IMR-90 (cell line): ENCODE results near the gene TNIP2. TPM values are rescaled to one million over a fixed set of nuclear protein-coding genes. Genes with fewer than 3 reads are reported as not detected.

ENCODE experiments used
- ATAC-seq: fragments of 200-7000 bp; cut with Tn5 transposase; 2 replicates; pipeline ENCODE4 v1.9.1; 2020; ENCODE audit warnings: low read depth, mild to moderate bottlenecking, moderate library complexity
- BruUV-seq: library from RNA; stranded (reverse); fragments of 400-500 nt; replicated peaks from 2 replicates; lab custom pipeline; 2021; lab: Mats Ljungman, UMichigan
- CTCF ChIA-PET: fragments of 300-600 bp; formaldehyde crosslinking; extraction: SDS; loops from one replicate; lab custom pipeline; 2021; ENCODE audit warnings: antibody characterized with exemption; lab: Yijun Ruan, JAX
- POLR2A ChIA-PET: fragments of 300-600 bp; sonication (Branson Sonifier 250); formaldehyde crosslinking; loops from one replicate; lab custom pipeline; 2022; ENCODE audit warnings: antibody characterized with exemption; ENCODE audit not compliant: unreplicated experiment; lab: Charles Lee
- DNase-seq: peaks from one replicate; pipeline ENCODE4 v3.0.0; 2013
- H2AFZ ChIP-seq: replicated peaks from 2 replicates; pipeline ENCODE3; 2013; ENCODE audit warnings: low read length, mild to moderate bottlenecking; ENCODE audit not compliant: poor library complexity
- H2AK5ac ChIP-seq: 2 replicates; pipeline ENCODE4 v1.6.1; 2013; ENCODE audit warnings: low read depth, low read length, inconsistent platforms
- H2AK9ac ChIP-seq: replicated peaks from 2 replicates; pipeline ENCODE3; 2013; ENCODE audit warnings: mild to moderate bottlenecking, low read depth, low read length, moderate library complexity; ENCODE audit not compliant: poor library complexity
- H2BK120ac ChIP-seq: 2 replicates; pipeline ENCODE4 v1.6.1; 2013; ENCODE audit warnings: low read depth, low read length, inconsistent platforms
- H2BK15ac ChIP-seq: 3 replicates; pipeline ENCODE4 v1.6.1; 2013; ENCODE audit warnings: low read depth, low read length, inconsistent platforms
- H2BK20ac ChIP-seq: 2 replicates; pipeline ENCODE4 v1.6.1; 2013; ENCODE audit warnings: low read depth, mild to moderate bottlenecking, inconsistent platforms, low read length, moderate library complexity
- H2BK5ac ChIP-seq: 2 replicates; pipeline ENCODE4 v1.6.1; 2013; ENCODE audit warnings: mild to moderate bottlenecking, low read depth, low read length, inconsistent platforms; ENCODE audit not compliant: poor library complexity, severe bottlenecking
- H3K14ac ChIP-seq: replicated peaks from 2 replicates; pipeline ENCODE4 v1.6.1; 2013; ENCODE audit warnings: low read depth, low read length, inconsistent platforms
- H3K18ac ChIP-seq: 2 replicates; pipeline ENCODE4 v1.6.1; 2013; ENCODE audit warnings: low read depth, low read length, control low read depth
- H3K23ac ChIP-seq: 2 replicates; pipeline ENCODE4 v1.6.1; 2013; ENCODE audit warnings: low read depth, low read length, inconsistent platforms
- H3K27ac ChIP-seq: 2 replicates; pipeline ENCODE4 v1.5.1; 2013; ENCODE audit warnings: mild to moderate bottlenecking, control low read depth, low read length; ENCODE audit not compliant: insufficient read depth
- H3K27me3 ChIP-seq: 2 replicates; pipeline ENCODE4 v1.6.1; 2013; ENCODE audit warnings: low read length; ENCODE audit not compliant: control insufficient read depth, insufficient read depth
- H3K36me3 ChIP-seq: 2 replicates; pipeline ENCODE4 v1.6.1; 2013; ENCODE audit warnings: low read length, mixed read lengths; ENCODE audit not compliant: control insufficient read depth, insufficient read depth
- H3K4ac ChIP-seq: 2 replicates; pipeline ENCODE4 v1.6.1; 2013; ENCODE audit warnings: low read depth, low read length, inconsistent platforms
- H3K4me1 ChIP-seq: 2 replicates; pipeline ENCODE4 v1.6.1; 2013; ENCODE audit warnings: low read length, mixed read lengths; ENCODE audit not compliant: control insufficient read depth, insufficient read depth
- H3K4me2 ChIP-seq: 2 replicates; pipeline ENCODE4 v1.6.1; 2013; ENCODE audit warnings: low read depth, mild to moderate bottlenecking, control low read depth, low read length, moderate library complexity
- H3K4me3 ChIP-seq: 2 replicates; pipeline ENCODE4 v1.5.1; 2013; ENCODE audit warnings: low read depth, mild to moderate bottlenecking, control low read depth, low read length, moderate library complexity; ENCODE audit not compliant: insufficient read depth
- H3K56ac ChIP-seq: 2 replicates; pipeline ENCODE4 v1.6.1; 2013; ENCODE audit warnings: low read length, inconsistent platforms; ENCODE audit not compliant: insufficient read depth; ENCODE audit errors: extremely low read depth
- H3K79me1 ChIP-seq, 2 experiments: 2 replicates each; pipeline ENCODE4 v1.6.1; 2013; ENCODE audit warnings: low read length in 2 of 2, inconsistent platforms in 1 of 2, low read depth in 1 of 2
- H3K9ac ChIP-seq: 2 replicates; pipeline ENCODE4 v1.6.1; 2013; ENCODE audit warnings: low read depth, low read length, control low read depth
- H3K9me1 ChIP-seq: 2 replicates; pipeline ENCODE4 v1.6.1; 2013; ENCODE audit warnings: low read length, inconsistent platforms; ENCODE audit not compliant: insufficient read depth
- H3K9me3 ChIP-seq: 2 replicates; pipeline ENCODE4 v1.6.1; 2013; ENCODE audit warnings: low read length; ENCODE audit not compliant: control insufficient read depth, insufficient read depth
- H4K20me1 ChIP-seq: 2 replicates; pipeline ENCODE4 v1.6.1; 2013; ENCODE audit warnings: low read length, inconsistent platforms; ENCODE audit not compliant: insufficient read depth
- H4K5ac ChIP-seq: 2 replicates; pipeline ENCODE4 v1.6.1; 2013; ENCODE audit warnings: mild to moderate bottlenecking, low read depth, low read length, control low read depth
- H4K8ac ChIP-seq, 2 experiments: 2 replicates each; pipeline ENCODE4 v1.6.1; 2013; ENCODE audit warnings: low read depth in 2 of 2, low read length in 2 of 2, control low read depth in 1 of 2, inconsistent platforms in 1 of 2
- H4K91ac ChIP-seq: 2 replicates; pipeline ENCODE4 v1.6.1; 2013; ENCODE audit warnings: low read depth, low read length, inconsistent platforms; ENCODE audit not compliant: insufficient read depth
- BHLHE40 ChIP-seq: fragments of 150-350 bp; IDR thresholded peaks from 2 replicates; pipeline ENCODE4 v1.6.1; 2016; ENCODE audit warnings: mild to moderate bottlenecking, low read depth, low read length
- CEBPB ChIP-seq: IDR thresholded peaks from 2 replicates; pipeline ENCODE4 v1.6.1; 2012; ENCODE audit warnings: low read depth, low read length, improper control_type of control experiment
- CHD1 ChIP-seq: IDR thresholded peaks from 2 replicates; pipeline ENCODE4 v1.6.1; 2012; ENCODE audit warnings: low read depth, low read length, improper control_type of control experiment
- MAFK ChIP-seq: IDR thresholded peaks from 2 replicates; pipeline ENCODE4 v1.6.1; 2012; ENCODE audit warnings: low read depth, low read length, improper control_type of control experiment
- MAZ ChIP-seq: IDR thresholded peaks from 2 replicates; pipeline ENCODE4 v1.6.1; 2012; ENCODE audit warnings: low read depth, mild to moderate bottlenecking, low read length, improper control_type of control experiment, moderate library complexity, borderline replicate concordance
- MXI1 ChIP-seq: IDR thresholded peaks from 2 replicates; pipeline ENCODE4 v1.6.1; 2012; ENCODE audit warnings: low read depth, mild to moderate bottlenecking, low read length, moderate library complexity, borderline replicate concordance
- NFE2L2 ChIP-seq: fragments of 150-350 bp; IDR thresholded peaks from 2 replicates; pipeline ENCODE4 v1.6.1; 2016; ENCODE audit warnings: low read depth, mild to moderate bottlenecking, low read length
- POLR2A ChIP-seq: IDR thresholded peaks from 2 replicates; pipeline ENCODE4 v1.6.1; 2012; ENCODE audit warnings: mild to moderate bottlenecking, low read depth, low read length
- RAD21 ChIP-seq: IDR thresholded peaks from 2 replicates; pipeline ENCODE4 v1.6.1; 2012; ENCODE audit warnings: low read length, improper control_type of control experiment
- RCOR1 ChIP-seq: IDR thresholded peaks from 2 replicates; pipeline ENCODE4 v1.6.1; 2012; ENCODE audit warnings: mild to moderate bottlenecking, low read length, improper control_type of control experiment; ENCODE audit not compliant: insufficient replicate concordance
- RFX5 ChIP-seq: IDR thresholded peaks from 2 replicates; pipeline ENCODE4 v1.8.0; 2012; ENCODE audit warnings: low read depth, mild to moderate bottlenecking, low read length, moderate library complexity
- SMC3 ChIP-seq: fragments of 150-350 bp; IDR thresholded peaks from 2 replicates; pipeline ENCODE4 v1.6.1; 2016; ENCODE audit warnings: low read depth, mild to moderate bottlenecking, antibody characterized with exemption, low read length, moderate library complexity
- WGBS, 2 experiments: methylation state at CpG; one replicate each; pipeline versions ENCODE4 v1.1.5 to v1.1.7; 2013; ENCODE audit warnings: missing lambda C conversion rate in 2 of 2; ENCODE audit not compliant: insufficient read length in 1 of 2; ENCODE audit errors: extremely low coverage in 2 of 2; 5-methylcytosine and 5-hydroxymethylcytosine counted together
- dilution Hi-C: fragments of 300-500 bp; cut with HindIII; formaldehyde crosslinking; loops from one replicate; pipeline ENCODE4 v1.14.3; 2018; ENCODE audit warnings: low sequenced_read_pairs; ENCODE audit not compliant: unreplicated experiment
- in situ Hi-C: fragments of 300-500 bp; cut with MboI; formaldehyde crosslinking; loops from 3 replicates; pipeline ENCODE4 v1.14.3; 2019; ENCODE audit warnings: low sequenced_read_pairs, inconsistent platforms, mixed read lengths
- intact Hi-C: fragments of 100-400 bp; cut with micrococcal nuclease; formaldehyde crosslinking; loops from 2 replicates; pipeline ENCODE4 v1.10.0; 2022
- polyA plus RNA-seq, 3 experiments: library from polyadenylated mRNA; depleted of rRNA; stranded (reverse); fragments of >200 nt; gene quantifications; 2 replicates each; pipeline ENCODE4 v1.2.3, GENCODE V29; 2012; ENCODE audit warnings: low replicate concordance in 1 of 3
- total RNA-seq: library from RNA; depleted of rRNA; stranded (reverse); fragments of >200 nt; gene quantifications from 2 replicates; pipeline ENCODE4 v1.2.3, GENCODE V29; 2012
- TF ChIP-seq, protein P1 (sequence below): fragments of 150-350 bp; IDR thresholded peaks from 2 replicates; pipeline ENCODE4 v1.6.1; 2016; ENCODE audit warnings: low read depth, mild to moderate bottlenecking, low read length, moderate library complexity, borderline replicate concordance
- TF ChIP-seq, protein P2 (sequence below): conservative IDR thresholded peaks from 2 replicates; pipeline ENCODE4 v1.5.1; 2012; ENCODE audit warnings: mild to moderate bottlenecking, low read depth, low read length, improper control_type of control experiment
- TF ChIP-seq, protein P3 (sequence below): fragments of 150-350 bp; IDR thresholded peaks from 2 replicates; pipeline ENCODE4 v1.6.1; 2017; ENCODE audit warnings: mild to moderate bottlenecking, antibody characterized with exemption, low read length, low read depth

The TNIP2 gene
- total and polyA plus RNA-seq, 2 of the 4 experiments (the other 2 are of a cell fraction), result 33.3 to 38.5 TPM

DNA sequence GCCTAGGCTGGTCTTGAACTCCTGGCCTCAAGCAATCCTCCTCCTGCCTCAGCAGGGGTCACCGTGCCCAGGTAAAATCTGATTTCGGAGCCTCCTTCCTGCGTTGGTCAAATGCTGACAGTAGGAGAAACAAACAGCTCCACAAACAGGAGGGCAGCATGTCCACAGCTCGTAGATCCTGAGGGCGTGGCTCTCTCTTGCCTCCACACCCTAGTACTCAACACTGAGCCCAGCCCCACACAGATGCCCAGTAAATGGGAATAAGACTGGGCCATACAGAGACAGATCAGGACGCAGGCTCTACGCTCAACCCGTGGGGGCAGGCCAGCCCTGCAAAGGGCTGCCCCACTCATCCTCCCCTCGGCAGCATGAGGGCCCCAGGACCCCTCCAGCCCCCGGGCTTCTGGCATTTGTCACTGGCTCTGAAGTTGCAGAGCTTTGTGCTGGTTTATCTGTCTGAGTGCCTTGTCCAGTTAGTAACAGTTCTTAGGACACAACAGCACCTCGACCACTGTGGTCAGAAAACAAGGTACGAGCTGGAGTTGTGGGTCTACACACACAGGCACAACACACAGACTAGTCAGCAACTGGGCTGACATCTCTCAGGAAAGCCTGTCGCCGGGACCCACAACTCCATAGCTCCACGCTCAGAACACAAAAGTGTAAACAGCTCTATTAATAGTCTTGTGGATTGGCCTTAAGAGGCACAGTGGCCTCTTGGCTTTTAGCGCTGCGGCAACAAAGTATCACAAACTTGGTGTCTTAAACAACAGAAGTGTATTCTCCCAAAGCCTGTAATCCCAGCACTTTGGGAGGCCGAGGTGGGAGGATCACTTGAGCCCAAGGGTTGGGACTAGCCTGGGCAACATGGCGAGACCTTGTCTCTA lies 5.2 kb downstream of the TNIP2 start:
- Histone ChIP-seq H4K8ac (no peak overlapping the region), H3K14ac (no peak overlapping the region), H3K18ac (no peak overlapping the region), H2AK5ac (no peak overlapping the region), H3K27me3 (no peaks in the 10 kb centered on the region), H4K5ac (no peak overlapping the region), H3K9ac (no peak overlapping the region), H2BK5ac (no peak overlapping the region), H3K56ac (no peak overlapping the region), H4K91ac (no peak overlapping the region), H3K9me1 (peaks cover 51% of the 10 kb centered on the region), H3K4me2 (no peak overlapping the region), H4K20me1 (peaks cover 37% of the 10 kb centered on the region), H2BK20ac (no peak overlapping the region), H3K4ac (no peak overlapping the region), H3K4me1 (peaks cover 22% of the 10 kb centered on the region), H2AFZ (no peak overlapping the region), H3K27ac (no peak overlapping the region), H3K36me3 (peaks cover 17% of the 10 kb centered on the region), H2BK15ac (no peak overlapping the region), H3K4me3 (no peak overlapping the region), H2AK9ac (peak overlapping the region; percentile 61), H3K23ac (no peak overlapping the region), H3K9me3 (no peaks in the 10 kb centered on the region), H3K79me1 (peaks cover 49 to 92% of the 10 kb centered on the region in 2 experiments), H2BK120ac (no peak overlapping the region)
- BruUV-seq, result no TSS peak
- in situ Hi-C loops, result loop anchor here (25.0 kb wide), 1 partner anchor 286 kb away; no protein-coding TSS in a partner anchor
- dilution Hi-C loops, result no loop called here
- WGBS, 2 experiments, result 90% methylated on average over 2 of the region's 19 CpGs; no CpG with 5 or more reads in 1 of the 2 experiments
- ATAC-seq (no peak), DNase-seq (no peak)
- ChIA-PET CTCF (no interaction called here), POLR2A (no interaction called here)
- intact Hi-C loops, result no loop called here
- no peak for TF ChIP-seq POLR2A
- TF ChIP-seq, protein P1, sequence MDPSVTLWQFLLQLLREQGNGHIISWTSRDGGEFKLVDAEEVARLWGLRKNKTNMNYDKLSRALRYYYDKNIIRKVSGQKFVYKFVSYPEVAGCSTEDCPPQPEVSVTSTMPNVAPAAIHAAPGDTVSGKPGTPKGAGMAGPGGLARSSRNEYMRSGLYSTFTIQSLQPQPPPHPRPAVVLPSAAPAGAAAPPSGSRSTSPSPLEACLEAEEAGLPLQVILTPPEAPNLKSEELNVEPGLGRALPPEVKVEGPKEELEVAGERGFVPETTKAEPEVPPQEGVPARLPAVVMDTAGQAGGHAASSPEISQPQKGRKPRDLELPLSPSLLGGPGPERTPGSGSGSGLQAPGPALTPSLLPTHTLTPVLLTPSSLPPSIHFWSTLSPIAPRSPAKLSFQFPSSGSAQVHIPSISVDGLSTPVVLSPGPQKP, result no peak
- TF ChIP-seq, protein P2, sequence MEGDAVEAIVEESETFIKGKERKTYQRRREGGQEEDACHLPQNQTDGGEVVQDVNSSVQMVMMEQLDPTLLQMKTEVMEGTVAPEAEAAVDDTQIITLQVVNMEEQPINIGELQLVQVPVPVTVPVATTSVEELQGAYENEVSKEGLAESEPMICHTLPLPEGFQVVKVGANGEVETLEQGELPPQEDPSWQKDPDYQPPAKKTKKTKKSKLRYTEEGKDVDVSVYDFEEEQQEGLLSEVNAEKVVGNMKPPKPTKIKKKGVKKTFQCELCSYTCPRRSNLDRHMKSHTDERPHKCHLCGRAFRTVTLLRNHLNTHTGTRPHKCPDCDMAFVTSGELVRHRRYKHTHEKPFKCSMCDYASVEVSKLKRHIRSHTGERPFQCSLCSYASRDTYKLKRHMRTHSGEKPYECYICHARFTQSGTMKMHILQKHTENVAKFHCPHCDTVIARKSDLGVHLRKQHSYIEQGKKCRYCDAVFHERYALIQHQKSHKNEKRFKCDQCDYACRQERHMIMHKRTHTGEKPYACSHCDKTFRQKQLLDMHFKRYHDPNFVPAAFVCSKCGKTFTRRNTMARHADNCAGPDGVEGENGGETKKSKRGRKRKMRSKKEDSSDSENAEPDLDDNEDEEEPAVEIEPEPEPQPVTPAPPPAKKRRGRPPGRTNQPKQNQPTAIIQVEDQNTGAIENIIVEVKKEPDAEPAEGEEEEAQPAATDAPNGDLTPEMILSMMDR, result no peak
- no peak for TF ChIP-seq MAFK
- TF ChIP-seq RFX5, result no peak
- no peak for TF ChIP-seq CHD1
- TF ChIP-seq SMC3, result no peak
- no peak for TF ChIP-seq BHLHE40
- no peak for TF ChIP-seq NFE2L2
- TF ChIP-seq RAD21, result no peak
- TF ChIP-seq MAZ, result no peak
- TF ChIP-seq, protein P3, sequence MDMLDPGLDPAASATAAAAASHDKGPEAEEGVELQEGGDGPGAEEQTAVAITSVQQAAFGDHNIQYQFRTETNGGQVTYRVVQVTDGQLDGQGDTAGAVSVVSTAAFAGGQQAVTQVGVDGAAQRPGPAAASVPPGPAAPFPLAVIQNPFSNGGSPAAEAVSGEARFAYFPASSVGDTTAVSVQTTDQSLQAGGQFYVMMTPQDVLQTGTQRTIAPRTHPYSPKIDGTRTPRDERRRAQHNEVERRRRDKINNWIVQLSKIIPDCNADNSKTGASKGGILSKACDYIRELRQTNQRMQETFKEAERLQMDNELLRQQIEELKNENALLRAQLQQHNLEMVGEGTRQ, result no peak
- no peak for TF ChIP-seq CEBPB
- no peak for TF ChIP-seq RCOR1
- TF ChIP-seq MXI1, result no peak
